ENCODE results near the gene SCP2.

- TF ChIP-seq CTCF (IDR thresholded peaks at IDR 0.05; ENCODE audit: insufficient read depth, low read length) (no peak), GABPA (IDR thresholded peaks at IDR 0.05; ENCODE audit: low read depth) (no peak), SPI1 (IDR thresholded peaks at IDR 0.05; ENCODE audit: borderline replicate concordance, low read depth) (no peak), POLR2AphosphoS5 (IDR thresholded peaks at IDR 0.05; ENCODE audit: low read depth) (no peak), REST (IDR thresholded peaks at IDR 0.05; ENCODE audit: insufficient replicate concordance, low read depth) (no peak)
Measured at GRCh38 chr1:53043271-53043670, 116.2 kb downstream of the SCP2 start.

Measured in HL-60 (cell line).